Skin epidermis (tissue), 12 donors: ENCODE measurements around the gene DIO2.
A peak's percentile ranks its signal among the peaks of the same experiment; 100 is the strongest.

Experiments
- H3K27ac ChIP-seq, 21 experiments: fragments of 200-600 bp; sonication (generic) in 11 of 21; one replicate each; pipeline ENCODE4 v1.5.0; 2020; ENCODE audit warnings: mild to moderate bottlenecking in 3 of 21, inconsistent platforms in 2 of 21, moderate library complexity in 2 of 21
- H3K4me3 ChIP-seq, 7 experiments: fragments of 200-600 bp; sonication (generic) in 2 of 7; one replicate each; pipeline ENCODE4 v1.5.0; 2020; ENCODE audit warnings: inconsistent platforms in 2 of 7, mild to moderate bottlenecking in 2 of 7, moderate library complexity in 1 of 7

Gene DIO2

GRCh38 chr14:80211153-80212022 is at the start of gene DIO2:
Gene DIO2 (minus strand): TSS chr14:80211504. CDS start chr14:80211472, 32 bp downstream.
- H3K4me3 ChIP-seq: peak within 1 kb of the TSS; percentile 10 to 32 (median 20)
- peak within 1 kb of the TSS in 19 of 21 experiments; percentile 10 to 81 (median 69) for H3K27ac ChIP-seq

- Histone ChIP-seq H3K4me3 (no peak overlapping the region), H3K27ac (peak overlapping the region in 4 of 21 experiments; percentile 12 to 49 (median 31))
Observed at GRCh38 chr14:80260645-80261044, 49.3 kb upstream of the DIO2 start.

- no peak overlapping the region for H3K27ac ChIP-seq
- H3K4me3 ChIP-seq: no peak overlapping the region
Observed at GRCh38 chr14:80239631-80240030, 28.3 kb upstream of the DIO2 start.

GRCh38 chr14:80237143-80237542 is 25.8 kb upstream of the DIO2 start:
- no peak overlapping the region for H3K4me3 ChIP-seq
- no peak overlapping the region for H3K27ac ChIP-seq

GRCh38 chr14:80233470-80234089 is 22.3 kb upstream of the DIO2 start:
- H3K4me3 ChIP-seq: no peak overlapping the region
- H3K27ac ChIP-seq: no peak overlapping the region

GRCh38 chr14:80231702-80232101 is 20.4 kb upstream of the DIO2 start:
- Histone ChIP-seq H3K27ac (no peak overlapping the region), H3K4me3 (no peak overlapping the region)

GRCh38 chr14:80223696-80224465 is 12.6 kb upstream of the DIO2 start:
- Histone ChIP-seq H3K27ac (no peak overlapping the region), H3K4me3 (no peak overlapping the region)

GRCh38 chr14:80216818-80217217 is 5.5 kb upstream of the DIO2 start:
- no peak overlapping the region for H3K27ac ChIP-seq

GRCh38 chr14:80215756-80216581 is 4.7 kb upstream of the DIO2 start:
- H3K4me3 ChIP-seq: no peak overlapping the region
- H3K27ac ChIP-seq: peak overlapping the region in 7 of 21 experiments; percentile 0 to 61 (median 45)

More at GRCh38 chr14:80216818-80217217, 5.5 kb upstream of the DIO2 start:
- no peak overlapping the region for H3K4me3 ChIP-seq

GRCh38 chr14:80215081-80215480 is 3.8 kb upstream of the DIO2 start:
- peak overlapping the region in 4 of 21 experiments; percentile 13 to 57 (median 46) for H3K27ac ChIP-seq
- no peak overlapping the region for H3K4me3 ChIP-seq

- Histone ChIP-seq H3K27ac (peak overlapping the region in 1 of 21 experiments; percentile 0), H3K4me3 (no peak overlapping the region)
Observed at GRCh38 chr14:80213602-80214001, 2.3 kb upstream of the DIO2 start.

GRCh38 chr14:80212023-80212397 is 706 bp upstream of the DIO2 start:
- peak overlapping the region in 12 of 21 experiments; percentile 18 to 81 (median 48) for H3K27ac ChIP-seq

GRCh38 chr14:80208461-80208860 is 2.8 kb downstream of the DIO2 start:
- H3K4me3 ChIP-seq: peak overlapping the region in 1 of 7 experiments; percentile 14
- peak overlapping the region in 3 of 21 experiments; percentile 14 to 74 (median 73) for H3K27ac ChIP-seq

More at GRCh38 chr14:80212023-80212397, 706 bp upstream of the DIO2 start:
- peak overlapping the region in 6 of 7 experiments; percentile 5 to 28 (median 14) for H3K4me3 ChIP-seq

- Histone ChIP-seq H3K4me3 (no peak overlapping the region), H3K27ac (no peak overlapping the region)
Observed at GRCh38 chr14:80206351-80207080, 4.8 kb downstream of the DIO2 start.

GRCh38 chr14:80202888-80203562 is 8.3 kb downstream of the DIO2 start:
- Histone ChIP-seq H3K4me3 (no peak overlapping the region), H3K27ac (no peak overlapping the region)

- Histone ChIP-seq H3K27ac (no peak overlapping the region), H3K4me3 (no peak overlapping the region)
Observed at GRCh38 chr14:80200093-80200492, 11.2 kb downstream of the DIO2 start.

GRCh38 chr14:80188571-80188970 is 22.7 kb downstream of the DIO2 start:
- Histone ChIP-seq H3K4me3 (no peak overlapping the region), H3K27ac (no peak overlapping the region)

- H3K4me3 ChIP-seq: no peak overlapping the region
- H3K27ac ChIP-seq: no peak overlapping the region
Observed at GRCh38 chr14:80186301-80186800, 25.0 kb downstream of the DIO2 start.
